Activated T-helper 2 cell treated with anti-CD3 and anti-CD28 coated beads, Interferon-gamma antibody, Interleukin-2, Interleukin-4, amounts not matched to agents 10 μg/mL and 5 μg/mL and 100 μg/mL, durations not matched to agents 14 hours and 24 hours and 36 hours (primary cell): ENCODE results near the gene RCAN2. TPM values are rescaled to one million over a fixed set of nuclear protein-coding genes. Genes with fewer than 3 reads are reported as not detected.

Experiments used
- DNase-seq: peaks from one replicate; pipeline ENCODE4 v3.0.0; 2021; ENCODE audit warnings: low spot score
- H3K27ac Mint-ChIP-seq: one replicate; pipeline ENCODE4 v1.8.0; 2021; ENCODE audit warnings: mixed read lengths
- H3K27me3 Mint-ChIP-seq: one replicate; pipeline ENCODE4 v1.8.0; 2021; ENCODE audit warnings: low read depth, mixed read lengths
- H3K36me3 Mint-ChIP-seq: one replicate; pipeline ENCODE4 v1.8.0; 2021; ENCODE audit warnings: low read depth, mixed read lengths
- H3K4me1 Mint-ChIP-seq: one replicate; pipeline ENCODE4 v1.8.0; 2021; ENCODE audit warnings: low read depth, mixed read lengths
- H3K4me3 Mint-ChIP-seq: one replicate; pipeline ENCODE4 v1.8.0; 2021; ENCODE audit warnings: low read depth, mild to moderate bottlenecking, moderate library complexity, mixed read lengths
- H3K9me3 Mint-ChIP-seq: one replicate; pipeline ENCODE4 v1.8.0; 2021; ENCODE audit warnings: mixed read lengths
- intact Hi-C: fragments of 100-400 bp; cut with micrococcal nuclease; formaldehyde crosslinking; loops from one replicate; pipeline ENCODE4 v1.15.1; 2023
- total RNA-seq: library from RNA; stranded (reverse); gene quantifications from 2 replicates; pipeline ENCODE4 v1.2.3, GENCODE V29; 2022

RCAN2 gene
- total RNA-seq, 1 donor from 2014 or later: not detected

- intact Hi-C loops: no loop called here
- Mint-ChIP-seq H3K27ac (no peak overlapping the region), H3K4me3 (no peak overlapping the region), H3K9me3 (no peaks in the 10 kb centered on the region), H3K4me1 (no peaks in the 10 kb centered on the region), H3K36me3 (no peaks in the 10 kb centered on the region), H3K27me3 (peaks cover 25% of the 10 kb centered on the region)
- no peak for DNase-seq
Measured at GRCh38 chr6:46234156-46234556, 257.1 kb downstream of the RCAN2 start.

- Mint-ChIP-seq H3K27me3 (peaks cover 23% of the 10 kb centered on the region), H3K4me1 (no peaks in the 10 kb centered on the region), H3K36me3 (no peaks in the 10 kb centered on the region), H3K27ac (no peak overlapping the region), H3K4me3 (no peak overlapping the region), H3K9me3 (no peaks in the 10 kb centered on the region)
- DNase-seq: no peak
- intact Hi-C loops: no loop called here
Measured at GRCh38 chr6:46233129-46233528, 258.1 kb downstream of the RCAN2 start.

GRCh38 chr6:46222286-46222685 lies 269.0 kb downstream of the RCAN2 start:
- H3K4me1 Mint-ChIP-seq: peaks cover 7% of the 10 kb centered on the region
- H3K27me3 Mint-ChIP-seq: peaks cover 20% of the 10 kb centered on the region
- no peak for DNase-seq
- no peak overlapping the region for H3K4me3 Mint-ChIP-seq
- H3K36me3 Mint-ChIP-seq: no peaks in the 10 kb centered on the region
- intact Hi-C loops: no loop called here
- H3K27ac Mint-ChIP-seq: no peak overlapping the region
- no peaks in the 10 kb centered on the region for H3K9me3 Mint-ChIP-seq

- no peak overlapping the region for H3K4me3 Mint-ChIP-seq
- intact Hi-C loops: no loop called here
- H3K4me1 Mint-ChIP-seq: peaks cover 7% of the 10 kb centered on the region
- H3K27me3 Mint-ChIP-seq: peaks cover 20% of the 10 kb centered on the region
- H3K9me3 Mint-ChIP-seq: no peaks in the 10 kb centered on the region
- no peak for DNase-seq
- H3K36me3 Mint-ChIP-seq: no peaks in the 10 kb centered on the region
- no peak overlapping the region for H3K27ac Mint-ChIP-seq
Measured at GRCh38 chr6:46221222-46221793, 269.9 kb downstream of the RCAN2 start.

GRCh38 chr6:46220352-46221221 lies 270.7 kb downstream of the RCAN2 start:
- H3K36me3 Mint-ChIP-seq: no peaks in the 10 kb centered on the region
- DNase-seq: no peak
- H3K9me3 Mint-ChIP-seq: no peaks in the 10 kb centered on the region
- H3K4me3 Mint-ChIP-seq: no peak overlapping the region
- intact Hi-C loops: loop anchor here (1.0 kb wide), 1 partner anchor 45 kb away; no protein-coding TSS in a partner anchor
- peaks cover 7% of the 10 kb centered on the region for H3K4me1 Mint-ChIP-seq
- H3K27ac Mint-ChIP-seq: peak overlapping the region; percentile 56
- H3K27me3 Mint-ChIP-seq: peaks cover 19% of the 10 kb centered on the region

- Mint-ChIP-seq H3K36me3 (no peaks in the 10 kb centered on the region), H3K27me3 (peaks cover 24% of the 10 kb centered on the region), H3K9me3 (no peaks in the 10 kb centered on the region), H3K4me3 (no peak overlapping the region), H3K27ac (no peak overlapping the region), H3K4me1 (peaks cover 7% of the 10 kb centered on the region)
- intact Hi-C loops: loop anchor here (1.0 kb wide), 1 partner anchor 44 kb away; no protein-coding TSS in a partner anchor
- no peak for DNase-seq
Measured at GRCh38 chr6:46219661-46220060, 271.6 kb downstream of the RCAN2 start.

- intact Hi-C loops: no loop called here
- Mint-ChIP-seq H3K9me3 (no peaks in the 10 kb centered on the region), H3K4me1 (peaks cover 7% of the 10 kb centered on the region), H3K27ac (no peak overlapping the region), H3K36me3 (no peaks in the 10 kb centered on the region), H3K4me3 (no peak overlapping the region), H3K27me3 (peaks cover 21% of the 10 kb centered on the region)
- DNase-seq: no peak
Measured at GRCh38 chr6:46218457-46218856, 272.8 kb downstream of the RCAN2 start.

- no peaks in the 10 kb centered on the region for H3K9me3 Mint-ChIP-seq
- no peaks in the 10 kb centered on the region for H3K36me3 Mint-ChIP-seq
- intact Hi-C loops: no loop called here
- no peak for DNase-seq
- no peak overlapping the region for H3K4me3 Mint-ChIP-seq
- peaks cover 19% of the 10 kb centered on the region for H3K27me3 Mint-ChIP-seq
- no peak overlapping the region for H3K27ac Mint-ChIP-seq
- H3K4me1 Mint-ChIP-seq: peaks cover 7% of the 10 kb centered on the region
Measured at GRCh38 chr6:46217671-46218131, 273.5 kb downstream of the RCAN2 start.

GRCh38 chr6:46216879-46217278 lies 274.4 kb downstream of the RCAN2 start:
- no peak overlapping the region for H3K4me3 Mint-ChIP-seq
- intact Hi-C loops: no loop called here
- H3K4me1 Mint-ChIP-seq: peaks cover 7% of the 10 kb centered on the region
- H3K27me3 Mint-ChIP-seq: peaks cover 19% of the 10 kb centered on the region
- no peak overlapping the region for H3K27ac Mint-ChIP-seq
- H3K36me3 Mint-ChIP-seq: no peaks in the 10 kb centered on the region
- no peak for DNase-seq
- no peaks in the 10 kb centered on the region for H3K9me3 Mint-ChIP-seq

- peaks cover 5% of the 10 kb centered on the region for H3K4me1 Mint-ChIP-seq
- peaks cover 19% of the 10 kb centered on the region for H3K27me3 Mint-ChIP-seq
- no peak for DNase-seq
- no peaks in the 10 kb centered on the region for H3K9me3 Mint-ChIP-seq
- intact Hi-C loops: no loop called here
- H3K27ac Mint-ChIP-seq: no peak overlapping the region
- H3K4me3 Mint-ChIP-seq: no peak overlapping the region
- H3K36me3 Mint-ChIP-seq: no peaks in the 10 kb centered on the region
Measured at GRCh38 chr6:46215777-46216176, 275.5 kb downstream of the RCAN2 start.

- Mint-ChIP-seq H3K4me1 (peaks cover 2% of the 10 kb centered on the region), H3K36me3 (no peaks in the 10 kb centered on the region), H3K27ac (no peak overlapping the region), H3K27me3 (peaks cover 18% of the 10 kb centered on the region), H3K9me3 (no peaks in the 10 kb centered on the region), H3K4me3 (no peak overlapping the region)
- no peak for DNase-seq
- intact Hi-C loops: no loop called here
Measured at GRCh38 chr6:46215213-46215612, 276.0 kb downstream of the RCAN2 start.

- Mint-ChIP-seq H3K27me3 (peaks cover 19% of the 10 kb centered on the region), H3K4me1 (no peaks in the 10 kb centered on the region), H3K36me3 (no peaks in the 10 kb centered on the region), H3K4me3 (no peak overlapping the region), H3K27ac (no peak overlapping the region), H3K9me3 (no peaks in the 10 kb centered on the region)
- no peak for DNase-seq
- intact Hi-C loops: no loop called here
Measured at GRCh38 chr6:46211917-46212316, 279.3 kb downstream of the RCAN2 start.

GRCh38 chr6:46210294-46210693 lies 281.0 kb downstream of the RCAN2 start:
- H3K27me3 Mint-ChIP-seq: peaks cover 18% of the 10 kb centered on the region
- no peak overlapping the region for H3K27ac Mint-ChIP-seq
- H3K9me3 Mint-ChIP-seq: no peaks in the 10 kb centered on the region
- intact Hi-C loops: no loop called here
- no peaks in the 10 kb centered on the region for H3K36me3 Mint-ChIP-seq
- H3K4me3 Mint-ChIP-seq: no peak overlapping the region
- DNase-seq: no peak
- no peaks in the 10 kb centered on the region for H3K4me1 Mint-ChIP-seq
